Fibroblast of lung (primary cell): ENCODE measurements around the gene PLLP. TPM values are rescaled to one million over a fixed set of nuclear protein-coding genes. Genes with fewer than 3 reads are reported as not detected.

ENCODE experiments used
- DNase-seq, 2 donors: peaks; one replicate each; pipeline versions ENCODE4 v3.0.0 to v3.0.0-alpha.2; 2010; ENCODE audit warnings: low read depth in 2 of 2
- H2AFZ ChIP-seq: 2 replicates; pipeline ENCODE4 v1.5.1; 2012; ENCODE audit warnings: low read length, control low read depth, inconsistent platforms
- H3K27ac ChIP-seq: 2 replicates; pipeline ENCODE4 v1.5.1; 2011; ENCODE audit warnings: low read length, control low read depth; ENCODE audit not compliant: insufficient read depth
- H3K27me3 ChIP-seq: 2 replicates; pipeline ENCODE4 v1.5.1; 2011; ENCODE audit warnings: mild to moderate bottlenecking, low read length; ENCODE audit not compliant: control insufficient read depth, insufficient read depth
- H3K36me3 ChIP-seq: 2 replicates; pipeline ENCODE4 v1.5.1; 2011; ENCODE audit warnings: low read length; ENCODE audit not compliant: control insufficient read depth, insufficient read depth
- H3K4me1 ChIP-seq: 2 replicates; pipeline ENCODE4 v1.5.1; 2011; ENCODE audit warnings: low read length; ENCODE audit not compliant: control insufficient read depth, insufficient read depth; ENCODE audit errors: extremely low read depth
- H3K4me2 ChIP-seq: 2 replicates; pipeline ENCODE4 v1.5.1; 2011; ENCODE audit warnings: low read length, control low read depth; ENCODE audit not compliant: insufficient read depth; ENCODE audit errors: extremely low read depth
- H3K4me3 ChIP-seq, 4 experiments: fragments of 200-600 bp in 1 of 4; sonication (generic) in 1 of 4; replicated peaks in 1 of 4; 2 replicates each; pipeline ENCODE4 v1.5.1; 2011 to 2016; ENCODE audit warnings: low read length in 4 of 4, low read depth in 3 of 4, mild to moderate bottlenecking in 3 of 4, control low read depth in 2 of 4, inconsistent platforms in 1 of 4, mixed read lengths in 1 of 4; ENCODE audit not compliant: insufficient read depth in 1 of 4; ENCODE audit errors: control extremely low read depth in 1 of 4
- H3K79me2 ChIP-seq: 2 replicates; pipeline ENCODE4 v1.5.1; 2012; ENCODE audit warnings: mild to moderate bottlenecking, low read length, inconsistent platforms; ENCODE audit not compliant: control insufficient read depth, insufficient read depth
- H3K9ac ChIP-seq: 2 replicates; pipeline ENCODE4 v1.5.1; 2011; ENCODE audit warnings: mild to moderate bottlenecking, low read length, control low read depth; ENCODE audit not compliant: insufficient read depth
- H3K9me3 ChIP-seq: 2 replicates; pipeline ENCODE4 v1.5.1; 2012; ENCODE audit warnings: low read depth, low read length; ENCODE audit not compliant: control insufficient read depth, insufficient read depth
- H4K20me1 ChIP-seq: 2 replicates; pipeline ENCODE4 v1.5.1; 2011; ENCODE audit warnings: low read length; ENCODE audit not compliant: control insufficient read depth, insufficient read depth; ENCODE audit errors: extremely low read depth
- CTCF ChIP-seq, 2 donors: IDR thresholded peaks in 1 of 2; conservative IDR thresholded peaks in 1 of 2; 1 replicate in 1 of 2; 2 replicates in 1 of 2; pipeline ENCODE4 v1.5.1; 2011 to 2012; ENCODE audit warnings: low read length in 2 of 2, control low read depth in 1 of 2, inconsistent platforms in 1 of 2, low read depth in 1 of 2, mild to moderate bottlenecking in 1 of 2
- EZH2 ChIP-seq: IDR thresholded peaks from 2 replicates; pipeline ENCODE4 v1.5.1; 2012; ENCODE audit warnings: low read length, control low read depth, mild to moderate bottlenecking; ENCODE audit errors: missing control alignments
- polyA minus RNA-seq: library from RNA; depleted of rRNA, polyadenylated mRNA; stranded (reverse); fragments of >200 nt; gene quantifications from 2 replicates; pipeline ENCODE4 v1.2.3, GENCODE V29; 2011; ENCODE audit warnings: low replicate concordance
- polyA plus RNA-seq, 2 donors: library from polyadenylated mRNA; depleted of rRNA in 1 of 2; stranded (reverse) in 1 of 2; unstranded in 1 of 2; fragments of >200 nt; gene quantifications; 2 replicates each; pipeline ENCODE4 v1.2.1, GENCODE V29; 2011 to 2012; ENCODE audit warnings: missing spikeins in 1 of 2
- total RNA-seq: library from RNA; depleted of rRNA; stranded (reverse); fragments of >200 nt; gene quantifications from 2 replicates; pipeline ENCODE4 v1.2.1, GENCODE V29; 2014

PLLP gene
- total RNA-seq: not detected in 2 replicates
- polyA plus RNA-seq: 0.02 and 0.05 TPM in 2 replicates
- polyA plus RNA-seq (2012): 0.30 and 0.41 TPM in 2 replicates
- not detected in 2 replicates for polyA minus RNA-seq

GRCh38 chr16:57284209-57284951 is at the start of gene PLLP:
Gene PLLP, minus strand, starts transcription at chr16:57284672. Its CDS starts 132 bp downstream, at chr16:57284540.
- TF ChIP-seq EZH2: peak; percentile 67
- TF ChIP-seq CTCF (conservative IDR thresholded peaks at IDR 0.05 in 1 of 2, IDR thresholded peaks at IDR 0.05 in 1 of 2; ENCODE audit: low read depth in 1 of 2, low read length in 2 of 2): no peak
- peak within 1 kb of the TSS; percentile 17 for H2AFZ ChIP-seq
- H3K27ac ChIP-seq: no peak within 1 kb of the TSS
- H3K4me3 ChIP-seq: peak within 1 kb of the TSS; percentile 33 to 51 (median 40)
- peaks cover 23% of the 10 kb centered on the region for H3K27me3 ChIP-seq
- no peaks in the 10 kb centered on the region for H3K79me2 ChIP-seq
- no peak within 1 kb of the TSS for H3K9ac ChIP-seq
- no peaks in the 10 kb centered on the region for H3K4me1 ChIP-seq
- peak; percentile 13 to 17 for DNase-seq
- H3K4me2 ChIP-seq: peak within 1 kb of the TSS; percentile 75
- no peaks in the 10 kb centered on the region for H3K36me3 ChIP-seq
- H4K20me1 ChIP-seq: no peaks in the 10 kb centered on the region
- H3K9me3 ChIP-seq: no peaks in the 10 kb centered on the region

GRCh38 chr16:57333402-57333801 is 48.9 kb upstream of the PLLP start:
- H3K27ac ChIP-seq: no peak overlapping the region
- H3K27me3 ChIP-seq: no peaks in the 10 kb centered on the region
- TF ChIP-seq EZH2 (no peak), CTCF (conservative IDR thresholded peaks at IDR 0.05 in 1 of 2, IDR thresholded peaks at IDR 0.05 in 1 of 2; ENCODE audit: low read depth in 1 of 2, low read length in 2 of 2) (no peak)
- no peak overlapping the region for H2AFZ ChIP-seq
- H3K36me3 ChIP-seq: no peaks in the 10 kb centered on the region
- DNase-seq: no peak
- no peak overlapping the region for H3K9ac ChIP-seq
- no peaks in the 10 kb centered on the region for H4K20me1 ChIP-seq
- no peak overlapping the region for H3K4me3 ChIP-seq
- H3K79me2 ChIP-seq: no peaks in the 10 kb centered on the region
- H3K9me3 ChIP-seq: no peaks in the 10 kb centered on the region
- H3K4me2 ChIP-seq: no peak overlapping the region
- no peaks in the 10 kb centered on the region for H3K4me1 ChIP-seq

GRCh38 chr16:57331355-57331754 is 46.9 kb upstream of the PLLP start:
- Histone ChIP-seq H3K9ac (no peak overlapping the region), H2AFZ (no peak overlapping the region), H3K79me2 (no peaks in the 10 kb centered on the region), H3K4me1 (no peaks in the 10 kb centered on the region), H3K4me3 (no peak overlapping the region), H3K27me3 (no peaks in the 10 kb centered on the region), H4K20me1 (no peaks in the 10 kb centered on the region), H3K36me3 (no peaks in the 10 kb centered on the region), H3K27ac (no peak overlapping the region), H3K4me2 (no peak overlapping the region), H3K9me3 (no peaks in the 10 kb centered on the region)
- no peak for DNase-seq
- TF ChIP-seq CTCF (conservative IDR thresholded peaks at IDR 0.05 in 1 of 2, IDR thresholded peaks at IDR 0.05 in 1 of 2; ENCODE audit: low read depth in 1 of 2, low read length in 2 of 2) (no peak), EZH2 (no peak)
